Loucy (cell line): ENCODE results near the gene IGSF11.

Experiments used
- CTCF ChIP-seq: fragments of 200-600 bp; sonication (generic); conservative IDR thresholded peaks from 2 replicates; pipeline ENCODE4 v1.5.1; 2014; ENCODE audit warnings: mild to moderate bottlenecking, antibody characterized with exemption, low read length
- EZH2phosphoT487 ChIP-seq: fragments of 200-600 bp; IDR thresholded peaks from 2 replicates; pipeline ENCODE4 v1.6.1; 2018; ENCODE audit warnings: antibody characterized with exemption, mild to moderate bottlenecking, moderate library complexity, borderline replicate concordance

DNA sequence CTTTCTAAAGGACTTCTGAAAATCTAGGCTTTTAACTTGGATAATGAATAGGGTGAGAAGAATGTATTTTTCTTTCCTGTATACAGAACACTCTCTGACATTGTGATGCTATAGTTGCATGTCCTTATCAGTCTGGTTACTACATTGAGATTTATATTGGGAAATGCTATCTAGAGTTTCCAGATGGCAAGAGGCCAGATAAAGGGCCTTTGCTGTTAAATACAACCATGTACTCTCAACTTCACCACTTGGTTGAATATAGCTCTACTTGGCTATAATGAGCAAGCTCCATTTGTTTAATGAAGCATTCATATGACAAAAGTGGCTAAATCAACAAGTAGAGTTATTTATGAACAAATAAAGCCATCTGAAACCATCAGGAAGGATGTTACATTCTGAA, 91.0 kb downstream of the IGSF11 start:
- TF ChIP-seq CTCF (no peak), EZH2phosphoT487 (no peak)
